ENCODE results near the gene ZNF423.

DNA sequence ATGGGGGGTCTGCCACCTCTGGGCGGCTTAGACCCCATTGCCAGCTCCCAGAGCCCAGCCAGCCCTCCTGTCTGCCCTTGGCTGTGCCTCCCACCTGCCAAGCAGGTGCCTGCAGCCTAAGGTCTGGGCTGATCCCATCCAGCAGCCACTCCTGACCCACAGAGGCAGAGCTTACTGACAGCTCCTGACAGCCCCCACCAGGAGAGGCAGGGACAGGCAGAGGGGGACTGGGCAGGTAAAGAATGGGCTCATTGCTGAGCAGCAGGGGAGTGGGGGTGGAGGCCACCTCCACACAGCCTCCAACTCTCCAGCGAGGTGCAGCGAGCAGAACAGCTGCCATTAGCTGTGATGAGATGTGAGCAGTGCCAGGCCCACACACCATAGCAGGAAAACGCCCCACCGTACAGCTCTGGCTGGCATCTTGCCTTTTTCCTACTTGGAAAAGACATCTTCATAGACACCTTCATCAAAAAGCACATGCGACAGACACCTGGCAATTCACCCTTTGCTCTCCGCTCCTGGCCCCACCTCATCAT, 317.9 kb downstream of the ZNF423 start:
- TF ChIP-seq, protein P1, sequence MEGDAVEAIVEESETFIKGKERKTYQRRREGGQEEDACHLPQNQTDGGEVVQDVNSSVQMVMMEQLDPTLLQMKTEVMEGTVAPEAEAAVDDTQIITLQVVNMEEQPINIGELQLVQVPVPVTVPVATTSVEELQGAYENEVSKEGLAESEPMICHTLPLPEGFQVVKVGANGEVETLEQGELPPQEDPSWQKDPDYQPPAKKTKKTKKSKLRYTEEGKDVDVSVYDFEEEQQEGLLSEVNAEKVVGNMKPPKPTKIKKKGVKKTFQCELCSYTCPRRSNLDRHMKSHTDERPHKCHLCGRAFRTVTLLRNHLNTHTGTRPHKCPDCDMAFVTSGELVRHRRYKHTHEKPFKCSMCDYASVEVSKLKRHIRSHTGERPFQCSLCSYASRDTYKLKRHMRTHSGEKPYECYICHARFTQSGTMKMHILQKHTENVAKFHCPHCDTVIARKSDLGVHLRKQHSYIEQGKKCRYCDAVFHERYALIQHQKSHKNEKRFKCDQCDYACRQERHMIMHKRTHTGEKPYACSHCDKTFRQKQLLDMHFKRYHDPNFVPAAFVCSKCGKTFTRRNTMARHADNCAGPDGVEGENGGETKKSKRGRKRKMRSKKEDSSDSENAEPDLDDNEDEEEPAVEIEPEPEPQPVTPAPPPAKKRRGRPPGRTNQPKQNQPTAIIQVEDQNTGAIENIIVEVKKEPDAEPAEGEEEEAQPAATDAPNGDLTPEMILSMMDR (IDR thresholded peaks at IDR 0.05; ENCODE audit: borderline replicate concordance, extremely low read depth, low read length, poor library complexity, severe bottlenecking) = no peak
- TF ChIP-seq EZH2 (IDR thresholded peaks at IDR 0.05; ENCODE audit: borderline replicate concordance, low read depth, low read length, severe bottlenecking) = no peak
